ENCODE measurements around the gene KLB.
"Not testable (repeated sequence)": the region's sequence is repeated elsewhere in the genome, so short reads cannot be mapped to it uniquely, and the experiment has no call there.

- not testable (repeated sequence) for TF ChIP-seq CTCF (IDR thresholded peaks at IDR 0.05; ENCODE audit: borderline replicate concordance, extremely low read depth, low read length, poor library complexity, severe bottlenecking); EZH2 (IDR thresholded peaks at IDR 0.05; ENCODE audit: borderline replicate concordance, low read depth, low read length, severe bottlenecking)
Observed at GRCh38 chr4:39371209-39371608, 35.5 kb upstream of the KLB start.

Measured in DND-41 (cell line).